ACHN (cell line): ENCODE results near the gene POLR3C.
"Not testable (repeated sequence)": the region's sequence is repeated elsewhere in the genome, so short reads cannot be mapped to it uniquely, and the experiment has no call there.

Experiments
- DNase-seq: peaks from one replicate; pipeline ENCODE4 v3.0.0-alpha.2; 2015
- in situ Hi-C: cut with HindIII; loops from 2 replicates; pipeline ENCODE4 v1.10.0; 2017; ENCODE audit warnings: low sequenced_read_pairs, low pct_ligation_motif_present, low pct_unique_long_range_greater_than_20kb

Gene POLR3C

GRCh38 chr1:145812977-145813810, 10.8 kb upstream of the POLR3C start:
- in situ Hi-C loops: not testable (repeated sequence)
- peak; percentile 13 for DNase-seq

DNA sequence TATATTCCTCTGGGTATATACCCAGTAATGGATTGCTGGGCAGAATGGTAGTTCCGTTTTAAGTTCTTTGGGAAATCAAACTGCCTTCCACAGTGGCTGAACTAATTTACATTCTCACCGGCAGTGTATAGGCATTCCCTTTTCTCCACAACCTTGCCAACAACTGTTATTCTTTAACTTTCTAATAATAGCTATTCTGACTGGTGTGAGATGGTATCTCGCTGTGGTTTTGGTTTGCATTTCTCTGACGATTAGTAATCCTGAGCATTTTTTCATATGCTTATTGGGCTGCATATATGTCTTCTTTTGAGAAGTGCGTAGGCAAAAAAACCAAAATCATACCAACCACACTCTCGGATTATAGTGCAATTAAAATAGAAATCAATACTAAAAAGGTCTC, 5.9 kb upstream of the POLR3C start:
- DNase-seq: peak; percentile 84
- in situ Hi-C loops: not testable (repeated sequence)

DNA sequence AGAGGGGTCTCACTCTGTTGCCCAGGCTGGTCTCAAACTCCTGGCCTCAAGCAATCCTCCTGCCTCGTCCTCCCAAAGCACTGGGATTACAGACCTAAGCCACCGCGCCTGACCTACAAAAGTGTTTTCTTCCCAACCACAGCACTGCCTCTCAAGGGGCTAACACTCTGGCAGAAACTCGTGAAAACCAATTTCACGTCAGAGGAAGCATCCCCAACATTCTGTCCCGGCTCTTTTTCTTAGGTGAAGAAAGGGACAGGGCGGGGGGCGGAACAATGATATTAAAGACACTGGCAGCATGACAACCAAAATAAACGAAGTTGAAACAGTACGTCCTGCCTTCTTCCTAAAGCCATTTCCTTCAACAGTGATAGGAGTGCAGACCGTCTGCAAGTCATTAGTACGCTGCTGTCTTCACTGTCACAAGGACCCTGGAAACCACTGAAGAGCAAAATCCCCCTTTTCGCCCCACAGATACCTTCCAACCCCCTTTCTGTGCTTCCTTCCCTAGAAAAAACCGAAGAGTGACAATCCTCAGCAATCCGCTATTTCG, 1.1 kb upstream of the POLR3C start:
- in situ Hi-C loops, DNase-seq: not testable (repeated sequence)

GRCh38 chr1:145824499-145824842, 471 bp downstream of the POLR3C start:
- in situ Hi-C loops: no loop called here
- no peak for DNase-seq

- in situ Hi-C loops: loop anchor here (25.0 kb wide), 1 partner anchor 89 kb away; no protein-coding TSS in a partner anchor
- no peak for DNase-seq
These were observed 2.0 kb downstream of the POLR3C start for GRCh38 chr1:145826030-145826429.

- in situ Hi-C loops: loop anchor here (25.0 kb wide), 1 partner anchor 91 kb away; no protein-coding TSS in a partner anchor
- DNase-seq: no peak
These were observed 4.0 kb downstream of the POLR3C start for GRCh38 chr1:145827966-145828365.

GRCh38 chr1:145828367-145829026, 4.5 kb downstream of the POLR3C start:
- DNase-seq: no peak
- in situ Hi-C loops: loop anchor here (25.0 kb wide), 1 partner anchor 91 kb away; no protein-coding TSS in a partner anchor

GRCh38 chr1:145830810-145831209, 6.8 kb downstream of the POLR3C start:
- in situ Hi-C loops: loop anchor here (25.0 kb wide), 1 partner anchor 94 kb away; no protein-coding TSS in a partner anchor
- not testable (repeated sequence) for DNase-seq

DNA sequence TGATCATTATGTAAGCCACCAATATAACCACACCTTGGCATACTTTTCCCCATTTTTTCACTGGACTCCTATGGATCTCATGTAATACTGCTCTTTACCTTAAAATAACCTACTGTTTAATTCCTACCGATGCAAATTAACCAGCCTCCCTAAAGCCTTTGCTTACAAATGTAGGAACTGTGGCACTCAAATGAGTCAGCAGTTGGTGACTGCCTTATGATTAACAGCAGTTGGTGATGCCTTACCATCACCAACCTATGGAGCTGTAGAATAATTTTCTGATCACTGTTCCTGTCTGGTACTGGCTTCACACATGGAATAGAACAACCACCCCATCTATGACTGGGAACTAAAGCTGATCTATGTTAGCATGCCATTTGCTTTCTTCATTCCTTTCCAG, 13.7 kb downstream of the POLR3C start:
- no peak for DNase-seq
- in situ Hi-C loops: loop anchor here (25.0 kb wide), 1 partner anchor 100 kb away; no protein-coding TSS in a partner anchor

DNA sequence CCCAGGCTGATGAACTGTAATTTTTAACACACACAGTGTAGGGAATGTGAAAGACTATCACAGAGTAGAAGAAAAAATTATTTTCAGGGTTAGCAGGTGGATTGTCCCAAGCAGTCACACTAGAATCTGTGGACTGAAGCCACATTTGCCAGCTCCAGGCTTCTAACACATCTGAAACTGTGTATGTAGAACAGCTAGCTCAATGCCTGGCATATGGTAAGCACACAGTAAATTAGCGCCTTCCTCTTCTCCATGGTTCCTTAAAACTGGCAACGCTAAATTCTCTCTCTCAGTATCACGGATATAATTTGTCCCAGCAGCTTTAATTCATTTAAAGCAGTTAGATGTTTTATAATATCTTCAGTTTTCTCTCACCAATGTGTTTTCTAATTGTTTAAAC, 19.0 kb downstream of the POLR3C start:
- in situ Hi-C loops: loop anchor here (25.0 kb wide), 1 partner anchor 106 kb away; no protein-coding TSS in a partner anchor
- no peak for DNase-seq

GRCh38 chr1:145845144-145845513, 21.1 kb downstream of the POLR3C start:
- in situ Hi-C loops: loop anchor here (25.0 kb wide), 1 partner anchor 108 kb away; no protein-coding TSS in a partner anchor
- no peak for DNase-seq

GRCh38 chr1:145845514-145846161, 21.6 kb downstream of the POLR3C start, which contains the start of gene NUDT17:
Gene NUDT17 (plus strand): TSS chr1:145845630. CDS start chr1:145845641, 11 bp downstream.
- in situ Hi-C loops: loop anchor here (25.0 kb wide), 1 partner anchor 108 kb away; no protein-coding TSS in a partner anchor
- DNase-seq: peak; percentile 77

DNA sequence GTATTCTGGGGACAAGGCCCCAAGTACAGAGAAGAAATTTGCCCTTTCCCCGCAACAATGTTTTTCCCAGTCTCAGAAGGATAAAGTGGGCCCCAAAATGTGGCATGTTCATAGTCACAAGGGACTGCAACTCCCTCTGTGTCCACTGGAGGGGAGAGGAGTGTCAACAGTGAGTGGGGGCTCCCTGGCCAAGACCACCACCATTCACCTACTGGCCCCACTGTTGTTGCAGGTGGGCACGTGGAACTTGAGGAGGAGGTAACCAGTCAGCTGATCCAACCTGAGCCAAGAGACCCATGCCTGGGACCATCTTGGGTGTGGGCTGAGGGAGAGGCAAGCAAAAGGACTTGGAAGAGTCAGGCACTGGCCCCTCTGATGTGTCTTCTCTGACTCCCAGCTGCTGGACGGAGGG, 22.2 kb downstream of the POLR3C start:
- in situ Hi-C loops: loop anchor here (25.0 kb wide), 1 partner anchor 109 kb away; no protein-coding TSS in a partner anchor
- DNase-seq: peak; percentile 48

GRCh38 chr1:145847827-145848226, 23.8 kb downstream of the POLR3C start:
- DNase-seq: no peak
- in situ Hi-C loops: loop anchor here (25.0 kb wide), 1 partner anchor 111 kb away; no protein-coding TSS in a partner anchor

GRCh38 chr1:145849356-145850160, 25.6 kb downstream of the POLR3C start:
- in situ Hi-C loops: loop anchor here (25.0 kb wide), 1 partner anchor 112 kb away; no protein-coding TSS in a partner anchor
- DNase-seq: peak; percentile 72

GRCh38 chr1:145855426-145855948, 31.5 kb downstream of the POLR3C start:
- DNase-seq: no peak
- in situ Hi-C loops: no loop called here

DNA sequence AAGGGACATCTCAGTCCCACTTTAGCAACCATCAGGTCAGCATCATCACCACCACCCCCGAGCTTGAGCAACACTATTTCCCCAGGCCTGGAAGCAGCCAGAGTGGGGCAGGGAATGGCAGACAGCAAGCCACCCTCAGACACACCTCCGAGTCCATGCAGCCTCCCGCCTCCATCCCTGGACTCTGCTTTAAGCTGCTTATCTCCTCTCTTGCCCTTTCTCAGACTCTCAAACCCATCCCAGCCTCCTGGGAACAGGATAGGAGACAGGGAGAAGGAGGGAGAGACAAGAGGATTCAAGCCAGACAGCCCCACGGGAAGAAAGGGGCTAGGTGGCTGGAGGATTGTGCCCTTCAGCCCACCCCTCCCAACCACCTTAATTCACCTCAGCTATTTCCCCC, 33.2 kb downstream of the POLR3C start:
- in situ Hi-C loops: no loop called here
- DNase-seq: no peak
